OCI-LY3 (cell line): ENCODE results near the gene TMBIM6.

Source experiments
- CTCF ChIP-seq: fragments of 200-600, 300-600 bp; sonication (generic); IDR thresholded peaks from 2 replicates; pipeline ENCODE4 v1.5.1; 2014; ENCODE audit warnings: antibody characterized with exemption, low read length, low read depth
- EZH2phosphoT487 ChIP-seq: fragments of 200-600 bp; shearing (Covaris generic); IDR thresholded peaks from 2 replicates; pipeline ENCODE4 v1.6.1; 2018; ENCODE audit warnings: antibody characterized with exemption, mixed run types, low read depth

DNA sequence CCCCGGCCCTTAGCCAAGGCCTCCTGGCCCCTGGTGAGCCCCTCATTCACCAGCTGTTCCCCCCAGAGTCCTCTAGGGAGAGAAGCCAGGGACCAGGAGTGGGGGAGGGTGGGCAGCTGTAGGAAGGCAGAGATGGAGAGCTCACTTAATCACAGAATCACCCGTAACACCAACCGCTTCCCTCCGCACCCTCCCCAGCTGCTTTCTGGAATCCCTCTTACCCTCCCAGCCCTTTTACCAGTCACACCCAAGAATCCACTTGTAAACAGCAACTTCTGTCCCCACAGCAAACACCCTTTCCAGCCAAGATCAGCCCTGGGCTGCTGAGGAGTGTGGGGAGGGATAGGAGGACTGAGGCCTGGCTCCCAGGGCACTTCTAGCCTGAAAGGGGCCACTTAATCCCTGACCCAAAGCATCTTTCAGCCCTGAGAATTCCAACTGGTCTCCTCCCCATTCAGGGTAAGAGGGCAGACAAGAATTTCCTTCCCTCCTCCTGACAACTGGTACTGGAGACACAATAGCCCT, 68.1 kb downstream of the TMBIM6 start:
- TF ChIP-seq CTCF: no peak
- TF ChIP-seq EZH2phosphoT487: no peak
